ENCODE results near the gene MYRIP.

DNA sequence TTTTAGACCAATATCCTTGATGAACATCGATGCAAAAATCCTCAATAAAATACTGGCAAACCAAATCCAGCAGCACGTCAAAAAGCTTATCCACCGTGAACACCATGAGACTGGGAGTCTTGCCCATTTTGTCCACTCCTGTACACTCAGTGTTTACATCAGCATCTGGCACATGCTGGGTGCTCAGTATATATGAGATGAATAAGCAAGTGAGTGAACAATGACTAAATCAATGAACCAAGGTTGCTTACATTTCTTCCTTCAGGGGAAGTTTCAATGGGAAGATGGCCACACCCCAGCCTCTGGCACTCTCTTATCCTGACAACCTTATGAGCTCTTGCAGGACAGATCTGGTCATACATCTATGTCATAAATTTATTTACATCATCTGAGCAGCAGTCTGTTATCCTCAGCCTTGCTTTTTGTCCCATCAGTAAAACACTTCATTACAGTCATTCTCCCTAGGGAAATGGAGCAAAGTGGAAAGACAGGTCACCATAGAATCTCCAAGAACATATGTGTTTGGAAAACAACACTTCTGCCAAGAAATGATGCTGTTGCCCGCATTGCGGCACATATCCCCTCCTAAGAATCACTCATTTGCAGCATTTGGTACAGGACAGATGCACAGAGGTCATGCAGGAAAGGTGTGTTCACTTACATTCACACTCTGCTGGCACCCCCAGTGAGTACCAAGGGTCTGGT lies 328.3 kb downstream of the MYRIP start:
- no peak for TF ChIP-seq CTCF (IDR thresholded peaks at IDR 0.05)
- no peak for TF ChIP-seq POLR2A (IDR thresholded peaks at IDR 0.05)

All from testis (tissue), 2 donors.